ENCODE data around the gene PNRC1. TPM values are rescaled to one million over a fixed set of nuclear protein-coding genes. Genes with fewer than 3 reads are reported as not detected.

Gene PNRC1
- total and polyA plus RNA-seq, 10 donors, result 73.1 to 350 (median 309) TPM

DNA sequence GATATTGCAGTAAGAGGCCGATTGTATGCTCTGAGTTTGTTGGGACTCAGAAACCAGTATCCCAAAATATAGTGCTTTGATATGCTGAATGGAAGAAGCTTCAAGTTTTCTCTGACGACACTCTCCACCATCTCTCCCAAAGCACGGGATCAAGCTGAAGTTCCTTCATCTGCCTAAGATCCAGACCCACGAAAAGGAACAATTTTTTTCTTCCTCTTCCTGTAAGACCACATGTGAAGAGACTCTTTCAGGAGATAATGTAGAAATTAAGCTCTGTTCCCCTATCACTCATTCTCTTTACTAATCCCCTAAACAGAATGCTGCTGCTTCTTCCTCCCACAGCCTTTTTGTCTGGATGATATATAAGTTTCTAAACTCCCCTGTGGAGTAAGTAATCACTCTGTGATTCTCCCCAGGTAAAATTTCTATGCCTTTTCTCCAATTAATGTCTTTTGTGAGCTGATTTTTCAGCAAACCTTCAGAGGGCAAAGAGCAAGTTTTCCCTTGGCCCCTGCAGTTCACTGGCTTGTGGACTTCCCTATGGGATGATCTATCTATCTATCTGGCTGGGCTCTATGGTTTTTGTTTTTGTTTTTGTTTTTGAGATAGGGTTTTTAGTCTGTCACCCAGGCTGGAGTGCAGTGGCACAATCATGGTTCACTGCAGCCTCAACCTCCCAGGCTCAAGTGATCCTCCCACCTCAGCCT lies 13.5 kb upstream of the PNRC1 start:
- H3K9me3 ChIP-seq, result no peaks in the 10 kb centered on the region
- no peak overlapping the region for H3K4me3 ChIP-seq
- intact Hi-C loops (cut with DNase I; ENCODE audit: low total_unique reads), result no loop called here
- H3K27me3 ChIP-seq (replicated peaks in 1 of 7), result no peaks in the 10 kb centered on the region
- TF ChIP-seq POLR2AphosphoS5 (IDR thresholded peaks at IDR 0.05) (no peak), POLR2A (IDR thresholded peaks at IDR 0.05) (no peak)
- TF ChIP-seq, protein P1, sequence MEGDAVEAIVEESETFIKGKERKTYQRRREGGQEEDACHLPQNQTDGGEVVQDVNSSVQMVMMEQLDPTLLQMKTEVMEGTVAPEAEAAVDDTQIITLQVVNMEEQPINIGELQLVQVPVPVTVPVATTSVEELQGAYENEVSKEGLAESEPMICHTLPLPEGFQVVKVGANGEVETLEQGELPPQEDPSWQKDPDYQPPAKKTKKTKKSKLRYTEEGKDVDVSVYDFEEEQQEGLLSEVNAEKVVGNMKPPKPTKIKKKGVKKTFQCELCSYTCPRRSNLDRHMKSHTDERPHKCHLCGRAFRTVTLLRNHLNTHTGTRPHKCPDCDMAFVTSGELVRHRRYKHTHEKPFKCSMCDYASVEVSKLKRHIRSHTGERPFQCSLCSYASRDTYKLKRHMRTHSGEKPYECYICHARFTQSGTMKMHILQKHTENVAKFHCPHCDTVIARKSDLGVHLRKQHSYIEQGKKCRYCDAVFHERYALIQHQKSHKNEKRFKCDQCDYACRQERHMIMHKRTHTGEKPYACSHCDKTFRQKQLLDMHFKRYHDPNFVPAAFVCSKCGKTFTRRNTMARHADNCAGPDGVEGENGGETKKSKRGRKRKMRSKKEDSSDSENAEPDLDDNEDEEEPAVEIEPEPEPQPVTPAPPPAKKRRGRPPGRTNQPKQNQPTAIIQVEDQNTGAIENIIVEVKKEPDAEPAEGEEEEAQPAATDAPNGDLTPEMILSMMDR (IDR thresholded peaks at IDR 0.05 in 8 of 11, conservative IDR thresholded peaks at IDR 0.05 in 3 of 11), result no peak
- H3K36me3 ChIP-seq, result no peaks in the 10 kb centered on the region
- peaks cover 0 to 7% (median under 1%) of the 10 kb centered on the region in 6 donors for H3K4me1 ChIP-seq
- 34 to 64% (median 48%) methylated on average over 4 of the region's 4 CpGs for WGBS, 5 donors
- H3K27ac ChIP-seq, result no peak overlapping the region
- no peak for DNase-seq

DNA sequence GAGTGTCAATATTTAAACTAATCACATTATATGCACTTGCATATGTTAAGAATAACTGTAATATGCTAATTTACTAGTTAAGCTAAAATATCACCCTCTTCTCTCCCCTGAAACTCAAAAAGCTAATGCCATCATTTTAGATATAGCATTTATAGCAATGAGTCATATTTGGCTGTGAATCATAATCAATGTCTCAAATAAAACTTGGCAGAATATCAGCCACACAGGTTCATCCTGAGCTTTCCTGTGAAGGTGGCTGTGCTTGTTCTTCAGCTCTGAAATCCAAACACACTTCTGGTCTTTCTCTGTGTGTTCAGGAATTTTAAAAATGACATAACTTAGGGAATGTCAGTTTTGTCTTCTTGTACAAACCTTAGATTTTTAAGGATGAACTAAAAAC lies 12.8 kb upstream of the PNRC1 start:
- intact Hi-C loops (cut with DNase I; ENCODE audit: low total_unique reads), result no loop called here
- Histone ChIP-seq H3K27me3 (replicated peaks in 1 of 7) (no peaks in the 10 kb centered on the region), H3K4me1 (peaks cover 0 to 14% (median 6%) of the 10 kb centered on the region in 6 donors), H3K4me3 (no peak overlapping the region), H3K27ac (no peak overlapping the region), H3K36me3 (no peaks in the 10 kb centered on the region), H3K9me3 (no peaks in the 10 kb centered on the region)
- no peak for TF ChIP-seq POLR2A (IDR thresholded peaks at IDR 0.05)
- no peak for TF ChIP-seq POLR2AphosphoS5 (IDR thresholded peaks at IDR 0.05)
- TF ChIP-seq, protein P1 (IDR thresholded peaks at IDR 0.05 in 8 of 11, conservative IDR thresholded peaks at IDR 0.05 in 3 of 11), result no peak
- no peak for DNase-seq

DNA sequence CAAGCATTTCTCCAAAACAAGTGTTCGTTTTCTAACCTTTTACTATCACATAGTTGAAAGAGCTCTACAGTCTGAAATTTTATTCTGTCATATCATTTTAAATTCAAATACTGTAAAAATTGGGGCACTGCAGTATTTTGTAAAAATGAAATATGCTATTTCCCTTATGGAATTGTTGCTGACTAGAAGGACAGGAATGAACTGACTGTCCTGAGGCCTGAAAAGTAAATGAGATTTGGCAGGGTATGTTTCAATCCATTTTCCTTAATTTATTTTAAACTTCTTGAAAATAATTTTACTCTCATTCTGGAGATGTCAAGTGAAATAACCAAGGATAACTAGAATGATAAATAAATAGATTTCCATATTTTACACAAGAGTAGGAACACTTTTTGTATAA lies 11.9 kb upstream of the PNRC1 start:
- no peaks in the 10 kb centered on the region for H3K36me3 ChIP-seq
- no peaks in the 10 kb centered on the region for H3K27me3 ChIP-seq (replicated peaks in 1 of 7)
- H3K27ac ChIP-seq, result no peak overlapping the region
- H3K4me3 ChIP-seq, result no peak overlapping the region
- 42 to 96% (median 94%) methylated on average over 1 of the region's 1 CpG for WGBS, 5 donors
- H3K9me3 ChIP-seq, result no peaks in the 10 kb centered on the region
- TF ChIP-seq, protein P1 (IDR thresholded peaks at IDR 0.05 in 8 of 11, conservative IDR thresholded peaks at IDR 0.05 in 3 of 11), result no peak
- TF ChIP-seq POLR2A (IDR thresholded peaks at IDR 0.05), result no peak
- TF ChIP-seq POLR2AphosphoS5 (IDR thresholded peaks at IDR 0.05), result no peak
- no peak for DNase-seq
- intact Hi-C loops (cut with DNase I; ENCODE audit: low total_unique reads), result no loop called here
- H3K4me1 ChIP-seq, result peaks cover 0 to 21% (median 15%) of the 10 kb centered on the region in 6 donors

DNA sequence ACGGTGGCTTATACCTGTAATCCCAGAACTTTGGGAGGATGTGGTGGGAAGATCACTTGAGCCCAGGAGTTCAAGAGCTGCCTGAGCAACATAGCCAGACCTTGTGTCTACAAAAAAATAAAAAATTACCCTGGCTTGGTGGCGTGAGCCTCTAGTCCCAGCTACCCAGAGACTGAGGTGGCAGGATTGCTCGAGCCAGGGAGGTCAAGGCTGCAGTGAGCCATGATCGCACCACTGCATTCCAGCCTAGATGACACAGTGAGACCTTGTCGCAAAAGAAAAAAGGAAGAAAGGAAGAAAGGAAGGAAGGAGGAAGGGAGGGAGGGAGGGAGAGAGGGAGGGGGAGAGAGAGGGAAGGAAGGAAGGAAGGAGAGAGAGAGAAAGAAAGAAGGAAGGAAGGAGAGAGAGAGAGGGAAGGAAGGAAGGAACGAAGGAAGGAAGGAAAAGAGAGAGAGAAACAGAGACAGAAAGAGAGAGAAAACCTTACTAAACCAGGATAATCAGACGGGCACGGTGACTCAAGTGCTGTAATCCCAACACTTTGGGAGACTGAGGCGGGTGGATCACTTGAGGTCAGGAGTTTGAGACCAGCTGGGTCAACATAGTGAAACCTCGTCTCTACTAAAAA lies 10.9 kb upstream of the PNRC1 start:
- Histone ChIP-seq H3K36me3 (no peaks in the 10 kb centered on the region), H3K4me3 (no peak overlapping the region), H3K4me1 (peaks cover 0 to 26% (median 15%) of the 10 kb centered on the region in 6 donors), H3K9me3 (no peaks in the 10 kb centered on the region), H3K27ac (no peak overlapping the region), H3K27me3 (replicated peaks in 1 of 7) (no peaks in the 10 kb centered on the region)
- WGBS, 5 donors, result 74 to 84% (median 77%) methylated on average over 10 of the region's 10 CpGs
- DNase-seq, result no peak
- no peak for TF ChIP-seq POLR2A (IDR thresholded peaks at IDR 0.05)
- TF ChIP-seq, protein P1 (IDR thresholded peaks at IDR 0.05 in 8 of 11, conservative IDR thresholded peaks at IDR 0.05 in 3 of 11), result no peak
- TF ChIP-seq POLR2AphosphoS5 (IDR thresholded peaks at IDR 0.05), result no peak
- intact Hi-C loops (cut with DNase I; ENCODE audit: low total_unique reads), result no loop called here
